GM21723 (cell line): Measurements from ENCODE around the gene TCF3.

Source experiments
- ATAC-seq: cut with Tn5 transposase; IDR thresholded peaks from one replicate; pipeline ENCODE4 v1.9.1; 2021; ENCODE audit warnings: mild to moderate bottlenecking, moderate library complexity; ENCODE audit not compliant: unreplicated experiment

The TCF3 gene

DNA sequence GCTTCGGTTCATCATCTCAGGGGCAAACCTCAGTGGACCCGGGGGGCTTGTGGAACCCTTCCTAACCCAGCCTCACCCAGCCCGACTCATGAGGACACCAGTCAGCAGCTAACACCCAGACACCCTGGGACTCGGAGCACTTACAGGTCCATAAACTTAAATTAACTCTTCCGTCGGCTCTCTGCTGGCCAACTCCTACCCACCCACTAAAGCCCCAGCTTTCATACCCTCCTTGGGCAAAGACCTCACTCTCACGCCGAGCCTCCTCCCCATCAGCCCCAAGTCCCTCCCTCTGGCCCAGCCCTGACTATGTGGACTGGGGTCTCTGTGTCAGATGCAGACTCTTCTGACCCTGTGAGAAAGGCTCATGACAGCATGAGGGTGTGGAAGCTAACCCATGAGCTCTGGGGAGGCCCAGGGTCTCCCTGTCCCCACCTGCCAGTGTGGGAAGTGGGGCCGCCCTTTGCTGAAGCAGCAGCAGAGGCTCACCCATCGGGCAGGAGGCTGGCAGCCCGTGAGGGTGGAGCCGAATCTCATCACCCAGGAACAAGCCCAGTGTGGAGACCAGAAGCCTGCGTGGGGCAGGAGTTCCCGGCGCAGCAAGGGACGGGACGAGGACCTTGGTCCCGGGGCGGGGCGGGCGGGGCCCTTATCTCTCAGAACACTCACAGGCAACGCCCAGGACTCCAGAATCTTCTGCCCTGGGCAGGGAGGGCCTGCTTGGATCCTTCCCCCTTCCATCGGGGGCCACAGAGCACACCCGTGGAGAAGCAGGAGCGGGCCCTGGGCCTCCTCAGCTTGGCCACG is 19.8 kb downstream of the TCF3 start:
- ATAC-seq = no peak

DNA sequence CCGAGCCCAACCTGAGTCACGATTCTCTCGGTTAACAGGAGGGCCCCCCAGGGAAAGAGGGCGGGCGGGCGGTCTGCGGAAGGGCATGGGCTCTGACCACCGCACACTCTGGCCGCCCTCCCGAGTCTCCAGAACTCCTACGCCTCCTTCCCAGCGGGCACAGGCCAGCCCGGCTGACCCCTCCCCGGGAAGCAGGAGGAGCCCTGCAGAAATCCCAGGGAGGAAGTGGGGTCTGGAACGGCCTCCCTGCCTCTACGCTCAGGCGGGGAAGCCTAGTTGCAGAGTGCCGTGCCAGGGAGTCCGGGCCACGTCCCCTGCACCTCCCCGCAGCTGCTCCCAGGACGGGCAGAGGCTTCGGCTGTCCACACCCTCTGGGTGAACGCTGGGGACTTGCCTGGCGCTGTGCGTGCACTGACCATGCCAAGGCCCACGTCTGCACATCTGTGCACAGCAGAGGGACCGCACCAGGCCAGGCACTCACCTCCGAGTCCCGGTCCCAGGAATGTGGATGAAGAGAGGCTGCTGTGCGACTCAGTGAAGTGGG is 20.8 kb downstream of the TCF3 start:
- no peak for ATAC-seq

DNA sequence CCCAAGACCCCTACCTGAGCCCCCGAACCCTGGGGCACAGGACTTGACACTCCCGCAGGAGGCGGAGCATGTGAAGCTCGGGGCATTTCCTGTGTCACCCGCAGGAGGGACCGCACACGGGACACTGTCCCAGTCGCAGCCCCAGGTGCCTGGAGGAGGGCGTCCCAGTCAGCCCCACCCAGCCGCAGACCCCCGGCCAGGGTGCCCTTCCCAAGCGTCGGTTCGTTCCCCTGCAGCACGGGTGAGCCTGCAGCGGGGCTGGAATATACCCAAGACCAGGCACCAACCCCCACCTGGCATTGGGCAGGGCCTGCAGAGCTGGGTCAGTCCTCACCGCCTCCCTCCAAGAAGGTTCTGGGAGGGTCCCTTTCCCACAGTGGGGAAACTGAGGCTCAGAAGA is 21.6 kb downstream of the TCF3 start:
- ATAC-seq = no peak

DNA sequence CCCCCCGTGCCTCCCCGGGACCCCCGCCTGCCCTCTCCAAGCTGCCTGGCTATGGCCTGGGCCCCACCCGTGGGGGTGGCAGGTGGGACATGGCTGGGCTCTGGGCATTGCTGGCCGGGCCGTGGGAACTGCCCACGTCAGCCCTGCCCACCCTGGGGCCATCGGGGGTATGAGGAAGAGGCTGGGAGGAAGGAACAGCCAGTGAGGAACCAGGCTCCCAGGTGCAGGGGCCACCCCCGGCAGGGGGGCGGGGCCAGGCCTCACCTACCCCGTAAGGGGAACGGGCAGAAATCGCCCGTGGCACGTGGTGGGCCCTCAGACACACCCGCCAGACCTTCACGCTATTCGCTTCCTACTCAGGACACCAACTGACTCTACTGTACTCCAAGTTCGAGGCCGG is 22.4 kb downstream of the TCF3 start:
- no peak for ATAC-seq

DNA sequence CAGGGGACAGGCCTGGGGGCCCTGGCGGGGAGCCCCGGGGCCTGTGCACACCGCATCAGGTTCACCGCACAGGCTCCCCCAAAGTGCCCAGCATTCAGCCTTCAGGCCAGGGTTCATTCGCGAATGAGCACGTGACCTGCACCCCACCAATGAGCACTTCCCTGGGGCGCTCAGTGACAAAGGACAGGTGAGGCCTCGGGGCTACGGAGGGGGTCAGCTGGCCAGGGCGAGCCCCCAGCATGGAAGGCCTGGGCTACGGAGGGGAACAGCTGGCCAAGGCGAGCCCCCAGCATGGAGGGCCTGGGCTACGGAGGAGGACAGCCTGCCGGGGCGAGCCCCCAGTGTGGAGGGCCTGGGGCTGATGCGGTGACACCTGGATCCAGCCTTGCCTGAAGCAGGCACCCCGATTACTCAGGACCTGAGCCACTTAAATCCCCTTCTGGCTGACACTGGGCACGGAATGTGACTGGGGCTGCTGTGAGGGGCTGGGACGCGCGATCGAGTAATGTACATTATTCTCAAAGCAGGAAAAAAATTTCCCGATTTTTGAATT is 23.1 kb downstream of the TCF3 start:
- ATAC-seq = no peak

DNA sequence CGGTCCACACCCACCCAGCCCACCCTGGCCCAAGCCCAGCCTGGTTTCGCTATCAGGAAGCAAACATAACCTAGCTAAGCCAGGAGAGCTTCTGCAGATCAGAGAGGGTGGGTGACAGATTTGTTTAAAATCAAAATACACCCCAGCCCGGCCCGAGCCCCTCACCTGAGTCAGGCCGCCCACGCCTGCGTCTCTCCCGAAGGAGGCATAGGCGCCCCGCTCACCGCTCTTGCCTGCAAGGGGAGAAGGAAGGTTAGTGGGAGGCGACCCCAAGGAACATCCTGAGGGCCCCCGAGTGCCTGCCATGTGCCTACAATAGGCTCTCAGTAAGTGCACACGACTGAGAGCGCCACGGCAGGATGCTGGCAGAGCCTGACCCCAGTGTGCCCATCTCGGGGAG is 25.2 kb downstream of the TCF3 start:
- ATAC-seq = no peak

DNA sequence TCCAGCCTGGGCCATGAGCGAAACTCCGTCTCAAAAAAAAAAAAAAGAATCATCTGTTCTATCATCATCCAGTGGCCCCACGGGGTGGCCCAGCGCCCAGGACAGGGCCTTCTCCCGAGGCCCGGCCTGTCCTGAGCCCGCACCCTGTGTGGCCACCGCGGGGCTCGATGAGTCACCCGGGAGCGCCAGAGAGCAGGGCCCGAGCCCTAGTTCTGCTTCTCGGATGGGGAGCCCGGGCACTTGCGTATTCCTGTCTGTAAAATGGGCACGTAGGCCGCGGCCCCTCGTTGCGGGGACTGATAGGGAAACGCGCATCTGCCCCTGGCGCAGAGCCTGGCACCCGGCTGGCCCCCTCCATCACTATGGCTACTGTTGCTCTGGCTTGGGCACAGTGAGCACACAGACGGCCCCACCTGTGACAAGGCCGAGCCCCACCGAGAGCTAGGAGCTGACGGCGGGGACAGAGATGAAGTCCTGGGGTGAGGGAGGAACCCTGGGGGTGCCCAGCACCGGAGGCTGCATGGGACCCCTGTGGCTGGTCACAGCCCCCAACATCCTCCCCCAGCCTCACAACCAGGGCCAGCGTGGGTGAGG is 25.9 kb downstream of the TCF3 start:
- ATAC-seq = no peak

DNA sequence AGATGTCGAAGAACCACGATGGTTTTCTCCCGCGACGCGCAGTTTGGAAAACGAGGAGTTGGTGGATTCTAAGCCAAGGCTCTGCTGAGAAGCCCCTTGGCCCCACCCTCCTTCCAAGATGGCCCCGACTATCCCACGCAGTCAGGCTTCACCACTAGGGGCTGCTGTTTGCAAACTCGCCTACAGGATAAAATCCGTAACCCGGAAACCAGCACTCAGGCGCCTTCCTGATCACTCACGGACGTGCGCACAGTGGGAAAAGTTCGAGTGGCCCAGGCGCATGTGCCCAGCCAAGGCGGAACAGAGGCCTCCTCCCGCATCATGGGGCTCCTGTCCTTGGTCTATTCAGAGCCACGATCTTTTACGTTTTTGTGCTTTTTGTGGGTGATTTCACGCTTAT is 28.0 kb downstream of the TCF3 start:
- no peak for ATAC-seq

DNA sequence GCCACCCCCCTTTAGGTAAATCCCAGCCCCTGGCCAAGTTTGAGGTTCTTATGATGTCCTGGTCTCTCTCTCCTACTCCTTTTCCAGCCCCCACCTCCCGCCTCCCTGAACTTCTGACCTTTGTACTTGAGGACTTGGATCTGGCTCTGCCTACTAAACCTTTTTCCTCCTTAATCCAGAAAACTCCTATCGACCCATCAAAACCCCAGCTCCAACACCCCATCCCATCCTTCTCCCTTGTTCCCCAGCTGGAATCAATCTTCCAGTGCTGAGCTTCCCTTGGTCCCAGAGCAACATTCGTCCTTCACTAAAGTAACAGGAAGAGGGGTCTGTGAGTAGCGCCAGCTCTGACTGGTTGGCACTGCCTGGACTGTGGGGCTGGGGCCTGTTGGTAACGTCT is 29.9 kb downstream of the TCF3 start:
- no peak for ATAC-seq

DNA sequence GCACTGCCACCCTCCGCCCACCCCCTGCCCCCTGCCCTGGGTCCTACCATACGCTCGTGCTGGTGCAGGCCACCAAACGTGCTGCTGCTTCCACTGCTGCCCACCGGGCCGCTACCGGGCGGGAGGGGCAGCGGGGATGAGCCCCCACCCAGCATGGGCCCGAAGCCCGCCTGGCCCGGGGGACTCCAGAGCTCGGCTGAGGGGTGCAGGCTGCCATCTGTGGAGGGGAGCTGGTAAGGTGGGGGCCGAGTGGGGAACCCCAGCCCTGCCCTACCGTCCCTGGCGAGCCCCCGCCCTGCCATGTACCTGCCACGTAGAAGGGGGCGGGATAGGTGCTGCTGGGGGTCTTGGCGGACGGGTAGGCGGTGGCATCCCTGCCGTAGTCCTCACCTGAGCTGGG is 30.4 kb downstream of the TCF3 start:
- no peak for ATAC-seq

DNA sequence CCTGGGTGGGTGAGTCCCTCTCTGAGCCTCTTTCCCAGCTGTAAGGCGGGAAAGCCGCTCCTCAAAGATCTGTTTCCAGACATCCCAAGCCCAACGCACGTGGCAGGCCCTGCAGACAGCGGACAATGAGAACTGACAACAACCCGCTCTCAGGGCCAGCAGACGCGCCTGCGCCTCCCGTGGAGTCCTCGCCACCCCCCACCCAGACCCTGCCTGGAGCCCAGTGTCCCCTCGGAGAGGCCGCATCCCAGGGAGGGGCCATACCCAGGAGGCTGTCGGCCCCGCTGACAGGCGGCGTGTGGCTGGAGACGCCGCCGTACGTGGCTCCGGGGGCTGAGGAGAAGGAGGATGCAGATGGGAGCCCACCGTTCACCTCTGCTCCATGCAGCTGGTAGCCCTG is 30.8 kb downstream of the TCF3 start:
- ATAC-seq = no peak

DNA sequence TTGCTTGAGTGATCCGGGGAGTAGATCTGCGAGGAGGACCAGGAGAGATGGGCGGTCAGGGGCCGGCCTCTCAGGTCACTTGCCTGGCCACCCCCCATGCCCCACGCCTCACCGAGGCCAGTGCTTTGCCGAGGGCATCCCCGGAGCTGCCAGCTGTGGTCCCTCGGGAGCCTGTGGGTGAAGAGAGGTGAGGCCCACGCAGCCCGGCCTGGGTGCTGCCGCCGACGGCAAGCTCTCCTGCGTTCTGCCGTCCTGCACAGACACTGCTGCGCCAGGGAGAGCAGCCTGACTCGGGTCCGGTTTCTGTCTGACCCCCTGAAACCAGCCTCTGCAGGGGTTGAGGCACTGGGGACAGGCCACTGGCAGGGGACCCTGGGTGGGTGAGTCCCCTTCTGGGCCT is 31.4 kb downstream of the TCF3 start:
- no peak for ATAC-seq

DNA sequence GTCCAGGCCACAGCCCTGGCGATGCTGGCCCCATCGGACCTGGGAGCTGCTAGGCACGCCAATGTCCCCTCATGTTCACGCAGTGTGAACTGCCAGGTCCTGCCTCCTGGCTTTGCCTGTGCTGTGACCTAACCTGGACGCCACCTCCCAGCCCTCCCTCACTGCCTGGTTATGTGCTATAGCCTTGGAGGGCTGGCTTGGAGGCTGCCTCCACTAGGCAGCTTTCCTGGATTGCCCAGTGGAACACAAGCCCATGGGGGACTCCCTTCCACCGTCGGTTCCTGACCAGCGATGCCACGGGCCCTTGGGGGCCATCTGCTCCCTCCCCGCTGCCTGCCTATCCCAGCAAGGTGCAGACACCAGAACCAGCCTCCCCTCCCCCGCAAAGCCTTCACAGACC is 31.9 kb downstream of the TCF3 start:
- ATAC-seq = no peak

DNA sequence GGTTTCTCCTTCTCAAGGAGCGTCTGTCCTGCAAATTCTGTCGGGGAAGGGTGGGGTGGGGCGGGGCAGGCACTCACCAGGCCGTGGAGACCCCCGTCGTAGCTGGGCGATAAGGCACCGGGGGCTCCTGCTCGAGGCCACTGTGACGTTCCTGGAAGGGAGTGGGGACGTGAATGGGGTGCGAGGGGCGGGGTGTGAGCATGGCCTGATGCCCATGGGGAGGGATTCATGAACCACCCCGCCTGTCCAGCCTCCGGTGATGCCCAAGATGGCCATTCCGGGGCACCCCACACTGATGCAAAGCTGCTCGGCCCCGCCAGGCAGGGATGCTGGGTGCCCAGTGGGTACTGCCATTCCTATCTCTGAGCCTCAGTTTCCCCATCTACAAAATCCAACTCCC is 32.7 kb downstream of the TCF3 start:
- ATAC-seq = no peak

DNA sequence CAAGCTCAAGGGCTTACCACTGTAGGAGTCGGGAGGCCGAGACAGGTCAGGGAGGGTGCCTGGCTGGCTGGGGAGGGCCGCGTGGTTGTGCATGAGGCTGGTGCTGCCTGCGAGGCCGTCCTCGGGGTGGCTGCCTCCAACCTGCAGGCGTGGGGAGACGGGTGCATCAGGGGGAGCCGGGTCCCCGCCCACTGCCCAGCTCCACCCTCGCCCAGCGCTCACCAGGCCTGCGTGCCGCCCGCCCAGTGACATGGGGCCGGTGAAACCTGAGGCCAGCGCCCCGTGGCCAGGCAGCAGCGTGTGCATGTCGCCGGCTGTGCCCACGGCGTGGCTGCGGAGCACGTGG is 33.3 kb downstream of the TCF3 start:
- ATAC-seq = no peak

DNA sequence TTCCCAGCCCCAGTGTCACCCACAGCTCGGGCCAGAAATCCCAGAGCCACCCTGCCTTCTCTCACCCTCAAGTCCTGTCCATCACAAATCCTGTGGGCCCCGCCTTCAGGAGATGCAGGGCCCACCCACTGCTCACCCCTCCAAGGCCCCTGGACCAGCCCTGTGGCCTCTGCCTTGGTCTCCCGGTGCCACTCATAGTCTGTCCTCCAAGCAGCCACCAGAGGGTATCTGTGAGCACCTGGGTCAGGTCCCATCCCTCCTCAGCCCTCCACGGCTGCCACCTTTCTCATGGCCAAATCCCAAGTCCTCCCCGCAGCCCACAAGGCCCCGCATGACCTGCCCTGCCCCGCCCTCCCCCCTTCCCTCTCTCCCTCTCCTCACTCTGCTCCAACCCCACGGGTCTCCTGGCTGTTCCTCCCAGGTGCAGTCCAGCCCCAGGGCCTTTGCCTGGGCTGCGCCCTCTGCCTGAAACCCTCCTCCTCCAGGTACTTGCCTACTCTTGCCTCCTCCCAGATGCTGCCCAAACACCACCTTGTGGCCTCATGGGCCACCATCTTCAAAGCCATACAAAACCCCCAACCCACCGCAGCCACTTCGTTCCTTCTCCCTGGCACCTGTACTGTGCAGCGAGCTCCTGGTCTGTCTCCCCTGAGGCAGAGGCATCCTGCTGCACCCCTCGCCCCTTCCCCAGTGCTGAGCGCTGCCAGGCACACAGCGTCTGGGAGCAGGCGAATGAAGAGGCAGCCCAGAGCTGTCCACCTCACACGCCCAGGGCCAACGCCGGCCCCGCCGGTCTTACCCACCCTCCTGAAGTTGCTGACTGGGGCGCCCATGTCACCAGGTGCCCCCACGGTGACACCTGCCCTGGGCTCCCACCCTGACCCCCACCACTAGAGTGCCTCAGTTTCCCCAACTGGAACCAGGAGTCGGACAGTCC is 34.0 kb downstream of the TCF3 start:
- ATAC-seq = no peak

DNA sequence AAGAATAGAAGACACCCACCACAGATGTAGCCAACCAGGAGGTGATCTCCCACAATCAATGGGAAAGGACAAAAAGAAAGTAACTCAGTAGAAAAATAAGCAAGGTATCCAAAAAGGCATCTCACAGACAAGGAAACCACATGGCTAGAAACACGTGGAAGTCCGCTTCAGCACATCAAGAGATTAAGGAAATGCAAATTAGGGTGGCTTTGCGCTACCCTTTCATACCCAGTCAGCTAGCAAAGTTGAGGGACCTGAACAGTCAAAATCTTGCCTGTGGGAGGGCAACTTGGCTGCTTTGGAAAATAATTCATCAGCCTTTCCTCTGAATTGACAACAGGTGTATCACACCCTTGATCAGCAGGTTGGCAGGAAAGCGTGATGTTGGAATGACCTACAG is 35.5 kb downstream of the TCF3 start:
- ATAC-seq = no peak

DNA sequence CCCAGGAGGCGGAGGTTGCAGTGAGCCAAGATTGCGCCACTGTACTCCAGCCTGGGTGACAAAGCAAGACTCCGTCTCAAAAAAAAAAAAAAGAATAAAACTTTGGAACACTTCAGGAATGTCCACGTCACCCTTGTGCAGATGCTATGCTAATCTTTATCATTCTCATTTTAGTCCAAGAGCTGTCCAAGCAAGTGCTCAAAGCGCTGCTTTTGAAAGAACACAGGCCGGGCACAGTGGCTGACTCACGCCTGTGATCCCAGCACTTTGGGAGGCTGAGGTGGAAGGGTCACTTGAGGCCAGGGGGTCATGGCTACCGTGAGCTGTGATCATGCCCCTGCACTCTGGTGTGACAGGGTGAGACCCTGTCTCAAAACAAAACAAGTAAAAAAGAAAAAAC is 36.0 kb downstream of the TCF3 start:
- ATAC-seq = no peak

DNA sequence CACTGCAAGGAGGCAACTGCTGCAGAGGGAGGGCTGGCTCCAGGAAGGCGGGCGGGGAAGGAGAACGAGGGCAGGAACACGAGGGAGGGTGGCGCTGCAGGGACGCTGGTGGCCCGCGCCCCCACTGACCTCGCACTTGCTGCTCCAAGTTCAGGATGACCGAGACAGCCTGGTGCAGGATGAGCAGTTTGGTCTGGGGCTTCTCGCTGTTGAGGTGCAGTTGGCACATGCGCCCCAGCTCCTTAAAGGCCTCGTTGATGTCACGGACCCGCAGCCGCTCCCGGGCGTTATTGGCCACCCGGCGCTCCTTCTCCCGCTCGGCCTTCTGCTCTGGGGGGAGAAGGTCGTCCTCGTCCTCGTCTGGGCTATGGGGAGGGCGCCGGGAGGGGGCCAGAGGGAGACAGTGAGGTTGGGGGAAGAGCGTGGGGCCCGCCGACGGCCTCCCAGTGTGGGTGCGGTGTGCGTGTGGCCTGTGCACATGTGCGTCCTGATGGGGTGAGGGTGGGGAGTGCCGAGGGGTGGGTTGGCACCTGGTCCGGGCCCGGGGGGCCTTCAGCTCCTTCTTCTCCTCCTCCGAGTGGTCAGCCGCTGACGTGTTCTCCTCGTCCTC is 37.2 kb downstream of the TCF3 start:
- no peak for ATAC-seq

DNA sequence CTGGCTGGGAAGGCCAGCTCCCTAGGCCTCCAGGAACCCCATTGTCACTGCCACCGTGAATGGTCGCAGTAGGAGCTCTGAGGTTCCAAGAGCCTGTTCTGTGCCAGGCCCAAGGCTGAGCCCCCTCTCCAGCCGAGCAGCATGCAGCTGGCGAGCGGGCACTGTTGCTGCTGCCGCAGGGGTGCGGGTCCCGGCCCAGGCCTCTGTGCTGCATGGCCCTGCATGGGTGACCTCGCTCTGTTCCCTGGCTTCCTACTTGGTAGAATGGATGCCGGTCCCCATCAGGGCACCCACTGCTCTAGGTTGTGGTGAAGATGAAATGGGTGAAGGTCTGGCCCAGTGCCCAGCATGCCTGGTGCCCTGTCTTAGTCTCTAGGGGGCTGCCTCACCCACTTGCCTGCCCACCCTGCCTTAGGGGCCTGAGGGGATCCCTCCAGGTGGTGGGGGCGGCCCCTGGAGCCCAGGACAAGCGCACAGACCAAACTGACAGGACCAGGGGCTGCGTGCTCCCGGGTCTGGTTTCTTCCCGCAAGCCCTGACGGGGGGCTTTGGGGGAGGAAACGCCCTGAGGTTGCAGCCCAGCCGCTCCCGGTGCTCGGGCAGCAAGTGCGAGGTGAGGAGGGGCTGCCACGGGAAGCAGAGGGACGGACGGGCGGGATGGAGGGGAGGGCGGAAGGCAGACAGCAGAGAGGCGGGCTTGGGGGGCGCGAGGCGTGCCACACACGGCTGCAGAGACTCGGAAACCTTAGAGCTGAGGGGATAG is 38.4 kb downstream of the TCF3 start:
- ATAC-seq = no peak
